PC-3 (cell line): ENCODE data around the gene PRPF40A. TPM values are rescaled to one million over a fixed set of nuclear protein-coding genes. Genes with fewer than 3 reads are reported as not detected.

Experiments used
- ATAC-seq: fragments of 200-7000 bp; cut with Tn5 transposase; 2 replicates; pipeline ENCODE4 v1.9.1; 2020; ENCODE audit warnings: mild to moderate bottlenecking, moderate library complexity
- BruUV-seq: library from RNA; stranded (reverse); fragments of 400-500 nt; replicated peaks from 2 replicates; lab custom pipeline; 2021; lab: Mats Ljungman, UMichigan
- CTCF ChIA-PET: fragments of 300-600 bp; sonication (Branson Sonifier 250); formaldehyde crosslinking; loops from one replicate; lab custom pipeline; 2022; ENCODE audit warnings: antibody characterized with exemption; lab: Charles Lee
- POLR2A ChIA-PET: fragments of 300-600 bp; sonication (Branson Sonifier 250); formaldehyde crosslinking; loops from one replicate; lab custom pipeline; 2022; ENCODE audit warnings: antibody characterized with exemption; ENCODE audit not compliant: unreplicated experiment; lab: Charles Lee
- DNase-seq: peaks from one replicate; pipeline ENCODE4 v3.0.0-alpha.2; 2015
- H2AFZ ChIP-seq: fragments of 300-600 bp; sonication (generic); 2 replicates; pipeline ENCODE4 v1.6.0; 2016; ENCODE audit warnings: antibody characterized with exemption, low read length
- H3F3A ChIP-seq: fragments of 300-600 bp; sonication (generic); one replicate; pipeline ENCODE4 v1.6.0; 2017; ENCODE audit warnings: antibody characterized with exemption, low read length, control low read depth, mild to moderate bottlenecking; ENCODE audit not compliant: unreplicated experiment
- H3K27ac ChIP-seq: fragments of 300-600 bp; sonication (generic); 2 replicates; pipeline ENCODE4 v1.5.1; 2016; ENCODE audit warnings: mild to moderate bottlenecking, low read length
- H3K27me3 ChIP-seq: fragments of 300-600 bp; sonication (generic); 2 replicates; pipeline ENCODE4 v1.6.1; 2016; ENCODE audit warnings: low read length, mixed read lengths
- H3K36me3 ChIP-seq: fragments of 300-600 bp; sonication (generic); 2 replicates; pipeline ENCODE4 v1.6.1; 2016; ENCODE audit warnings: low read depth, mixed run types, low read length, mixed read lengths
- H3K4me1 ChIP-seq: fragments of 300-600 bp; sonication (generic); 2 replicates; pipeline ENCODE4 v1.5.1; 2016; ENCODE audit warnings: low read length; ENCODE audit not compliant: insufficient read depth
- H3K4me2 ChIP-seq: fragments of 300-600 bp; sonication (generic); 2 replicates; pipeline ENCODE4 v1.6.0; 2016; ENCODE audit warnings: low read length
- H3K4me3 ChIP-seq: fragments of 300-600 bp; sonication (generic); 2 replicates; pipeline ENCODE4 v1.5.1; 2016; ENCODE audit warnings: mild to moderate bottlenecking, low read length, mixed read lengths
- H3K79me2 ChIP-seq: fragments of 300-600 bp; sonication (generic); 2 replicates; pipeline ENCODE4 v1.6.1; 2017; ENCODE audit warnings: low read length, mixed read lengths
- H3K9ac ChIP-seq: fragments of 300-600 bp; sonication (generic); 2 replicates; pipeline ENCODE4 v1.6.0; 2016; ENCODE audit warnings: mild to moderate bottlenecking, low read length
- H3K9me2 ChIP-seq: fragments of 300-600 bp; sonication (generic); replicated peaks from 2 replicates; pipeline ENCODE4 v1.6.1; 2016; ENCODE audit warnings: mixed run types, low read length, mixed read lengths
- H3K9me3 ChIP-seq: fragments of 300-600 bp; sonication (generic); 2 replicates; pipeline ENCODE4 v1.6.1; 2016; ENCODE audit warnings: low read length, mixed read lengths
- H4K20me1 ChIP-seq: fragments of 300-600 bp; sonication (generic); 2 replicates; pipeline ENCODE4 v1.6.1; 2016; ENCODE audit warnings: low read length, mixed read lengths
- CTCF ChIP-seq: fragments of 300-600 bp; sonication (generic); conservative IDR thresholded peaks from 2 replicates; pipeline ENCODE4 v1.5.1; 2017; ENCODE audit warnings: antibody characterized with exemption, low read depth, mild to moderate bottlenecking, low read length
- EZH2 ChIP-seq: fragments of 300-600 bp; sonication (generic); IDR thresholded peaks from one replicate; pipeline ENCODE4 v1.6.1; 2017; ENCODE audit warnings: antibody characterized with exemption, mild to moderate bottlenecking, low read length; ENCODE audit not compliant: unreplicated experiment
- EZH2phosphoT487 ChIP-seq: fragments of 300-600 bp; sonication (generic); IDR thresholded peaks from 2 replicates; pipeline ENCODE4 v1.6.1; 2018; ENCODE audit warnings: mild to moderate bottlenecking, antibody characterized with exemption, low read length, borderline replicate concordance
- intact Hi-C: fragments of 100-400 bp; cut with micrococcal nuclease; formaldehyde crosslinking; loops from 2 replicates; pipeline ENCODE4 v1.9.0; 2023
- total RNA-seq: library from RNA; depleted of rRNA; stranded (reverse); fragments of >200 nt; gene quantifications from 2 replicates; pipeline ENCODE4 v1.2.3, GENCODE V29; 2014

PRPF40A gene
- total RNA-seq, 1 experiment from 2014 or later = 140 TPM

- Histone ChIP-seq H3K4me2 (no peak overlapping the region), H3K79me2 (no peaks in the 10 kb centered on the region), H3K4me3 (no peak overlapping the region), H3K9me3 (no peaks in the 10 kb centered on the region), H3K4me1 (no peaks in the 10 kb centered on the region), H3K27me3 (no peaks in the 10 kb centered on the region), H3K27ac (no peak overlapping the region), H3F3A (no peaks in the 10 kb centered on the region), H3K9me2 (no peaks in the 10 kb centered on the region), H3K9ac (no peak overlapping the region), H3K36me3 (no peaks in the 10 kb centered on the region), H4K20me1 (no peaks in the 10 kb centered on the region), H2AFZ (no peak overlapping the region)
- TF ChIP-seq CTCF (no peak), EZH2 (no peak), EZH2phosphoT487 (no peak)
- no TSS peak for BruUV-seq
- no peak for DNase-seq
- ATAC-seq = no peak
- CTCF ChIA-PET = no interaction called here
- intact Hi-C loops = no loop called here
- POLR2A ChIA-PET = no interaction called here
Observed at GRCh38 chr2:152607793-152608300, 109.4 kb downstream of the PRPF40A start.

- Histone ChIP-seq H3K27me3 (no peaks in the 10 kb centered on the region), H3K4me1 (no peaks in the 10 kb centered on the region), H3K9me2 (no peaks in the 10 kb centered on the region), H3K9ac (no peak overlapping the region), H3K4me3 (no peak overlapping the region), H3K9me3 (no peaks in the 10 kb centered on the region), H4K20me1 (no peaks in the 10 kb centered on the region), H3K79me2 (no peaks in the 10 kb centered on the region), H3K36me3 (no peaks in the 10 kb centered on the region), H3K4me2 (no peak overlapping the region), H3K27ac (no peak overlapping the region), H2AFZ (no peak overlapping the region), H3F3A (no peaks in the 10 kb centered on the region)
- POLR2A ChIA-PET = no interaction called here
- intact Hi-C loops = no loop called here
- DNase-seq (no peak), ATAC-seq (no peak)
- no peak for TF ChIP-seq CTCF
- TF ChIP-seq EZH2phosphoT487 = no peak
- no peak for TF ChIP-seq EZH2
- CTCF ChIA-PET = no interaction called here
- BruUV-seq = no TSS peak
Observed at GRCh38 chr2:152606941-152607340, 110.3 kb downstream of the PRPF40A start.

- Histone ChIP-seq H3K79me2 (no peaks in the 10 kb centered on the region), H3K36me3 (no peaks in the 10 kb centered on the region), H3K4me1 (no peaks in the 10 kb centered on the region), H3K4me3 (no peak overlapping the region), H3K9me3 (no peaks in the 10 kb centered on the region), H3F3A (no peaks in the 10 kb centered on the region), H3K4me2 (no peak overlapping the region), H3K9me2 (no peaks in the 10 kb centered on the region), H2AFZ (no peak overlapping the region), H3K9ac (no peak overlapping the region), H3K27me3 (no peaks in the 10 kb centered on the region), H4K20me1 (no peaks in the 10 kb centered on the region), H3K27ac (no peak overlapping the region)
- POLR2A ChIA-PET = no interaction called here
- TF ChIP-seq EZH2phosphoT487 (no peak), CTCF (no peak), EZH2 (no peak)
- CTCF ChIA-PET = interaction anchor here (0.6 kb wide), 1 partner anchor 109 kb away, joined by 6 read pairs; no protein-coding TSS in a partner anchor
- intact Hi-C loops = no loop called here
- DNase-seq = no peak
- BruUV-seq = no TSS peak
- no peak for ATAC-seq
Observed at GRCh38 chr2:152606081-152606480, 111.2 kb downstream of the PRPF40A start.
